ENCODE measurements around the gene TBP.

DNA sequence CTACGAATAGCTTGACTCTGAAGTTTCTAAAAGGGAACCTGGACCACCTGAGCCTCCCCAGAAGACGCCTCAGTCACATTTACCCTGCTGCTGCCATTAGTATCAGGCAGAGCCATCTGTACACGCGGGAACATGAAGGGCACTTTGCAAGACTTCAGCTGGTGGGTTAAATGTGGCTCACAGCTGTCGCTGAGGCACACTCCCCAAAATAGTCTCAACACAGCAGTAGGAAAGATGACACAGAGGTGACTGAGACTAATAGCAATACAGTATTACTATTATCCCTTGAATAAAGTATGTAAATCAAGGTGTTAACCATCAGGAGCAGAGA lies 30.0 kb upstream of the TBP start:
- no peak for TF ChIP-seq HINFP (CRISPR knock-in tag; IDR thresholded peaks at IDR 0.05; ENCODE audit: low read depth)
- no peak for TF ChIP-seq GABPA (IDR thresholded peaks at IDR 0.05; ENCODE audit: low read depth, low read length)
- no peak for TF ChIP-seq GABPA (CRISPR knock-in tag; IDR thresholded peaks at IDR 0.05; ENCODE audit: low read depth)
- no peak for TF ChIP-seq ZKSCAN1 (IDR thresholded peaks at IDR 0.05; ENCODE audit: low read length)
- TF ChIP-seq ATF2 (CRISPR knock-in tag; IDR thresholded peaks at IDR 0.05) = no peak
- no peak for TF ChIP-seq ZSCAN29 (CRISPR knock-in tag; conservative IDR thresholded peaks at IDR 0.05)
- TF ChIP-seq ZNF10 (CRISPR knock-in tag; IDR thresholded peaks at IDR 0.05; ENCODE audit: borderline replicate concordance, low read depth) = no peak
- no peak for TF ChIP-seq ZFP36 (IDR thresholded peaks at IDR 0.05; ENCODE audit: borderline replicate concordance, low read depth, low read length, partially characterized antibody)
- TF ChIP-seq ZNF121 (CRISPR knock-in tag; IDR thresholded peaks at IDR 0.05) = no peak
- no peak for TF ChIP-seq CTCF (CRISPR knock-in tag; IDR thresholded peaks at IDR 0.05)
- TF ChIP-seq POLR2AphosphoS5 (IDR thresholded peaks at IDR 0.05; ENCODE audit: low read depth, low read length) = no peak
- TF ChIP-seq ONECUT2 (CRISPR knock-in tag; IDR thresholded peaks at IDR 0.05) = no peak
- TF ChIP-seq TCF7 (IDR thresholded peaks at IDR 0.05; ENCODE audit: low read depth) = no peak
- no peak for TF ChIP-seq ELF1 (CRISPR knock-in tag; IDR thresholded peaks at IDR 0.05)

Measured in HepG2 (cell line).